ENCODE measurements around the gene STYXL2. TPM values are rescaled to one million over a fixed set of nuclear protein-coding genes. Genes with fewer than 3 reads are reported as not detected.

STYXL2 gene
- total RNA-seq, 1 donor from 2014 or later: 0.07 TPM

GRCh38 chr1:167061073-167061464, 32.8 kb upstream of the STYXL2 start:
- H3K27ac Mint-ChIP-seq (ENCODE audit: unreplicated experiment): no peak overlapping the region
- no peak for DNase-seq (ENCODE audit: low read depth, low spot score)
- H3K4me1 Mint-ChIP-seq: peaks cover 8% of the 10 kb centered on the region
- no peaks in the 10 kb centered on the region for H3K36me3 Mint-ChIP-seq (ENCODE audit: low read depth)
- no peak for TF ChIP-seq CTCF (conservative IDR thresholded peaks at IDR 0.05)
- no peak overlapping the region for H3K4me3 Mint-ChIP-seq
- H3K27me3 Mint-ChIP-seq (ENCODE audit: low read depth): peaks cover 2% of the 10 kb centered on the region
- no peaks in the 10 kb centered on the region for H3K9me3 Mint-ChIP-seq

- no peak for DNase-seq (ENCODE audit: low read depth, low spot score)
- no peak for TF ChIP-seq CTCF (conservative IDR thresholded peaks at IDR 0.05)
- H3K27ac Mint-ChIP-seq (ENCODE audit: unreplicated experiment): peak overlapping the region; percentile 10
- peaks cover 2% of the 10 kb centered on the region for H3K27me3 Mint-ChIP-seq (ENCODE audit: low read depth)
- no peak overlapping the region for H3K4me3 Mint-ChIP-seq
- no peaks in the 10 kb centered on the region for H3K9me3 Mint-ChIP-seq
- peaks cover 5% of the 10 kb centered on the region for H3K4me1 Mint-ChIP-seq
- H3K36me3 Mint-ChIP-seq (ENCODE audit: low read depth): no peaks in the 10 kb centered on the region
Observed at GRCh38 chr1:167064621-167065020, 29.3 kb upstream of the STYXL2 start.

GRCh38 chr1:167065471-167065870, 28.4 kb upstream of the STYXL2 start:
- H3K4me3 Mint-ChIP-seq: no peak overlapping the region
- peaks cover 5% of the 10 kb centered on the region for H3K4me1 Mint-ChIP-seq
- no peak overlapping the region for H3K27ac Mint-ChIP-seq (ENCODE audit: unreplicated experiment)
- H3K27me3 Mint-ChIP-seq (ENCODE audit: low read depth): peaks cover 2% of the 10 kb centered on the region
- no peak for TF ChIP-seq CTCF (conservative IDR thresholded peaks at IDR 0.05)
- DNase-seq (ENCODE audit: low read depth, low spot score): no peak
- H3K36me3 Mint-ChIP-seq (ENCODE audit: low read depth): no peaks in the 10 kb centered on the region
- H3K9me3 Mint-ChIP-seq: no peaks in the 10 kb centered on the region

- Mint-ChIP-seq H3K27me3 (ENCODE audit: low read depth) (peaks cover 2% of the 10 kb centered on the region), H3K4me3 (no peak overlapping the region), H3K9me3 (no peaks in the 10 kb centered on the region), H3K4me1 (peaks cover 5% of the 10 kb centered on the region), H3K36me3 (ENCODE audit: low read depth) (no peaks in the 10 kb centered on the region), H3K27ac (ENCODE audit: unreplicated experiment) (no peak overlapping the region)
- DNase-seq (ENCODE audit: low read depth, low spot score): peak; percentile 95
- TF ChIP-seq CTCF (conservative IDR thresholded peaks at IDR 0.05): peak; percentile 100
Observed at GRCh38 chr1:167066333-167067122, 27.3 kb upstream of the STYXL2 start.

- Mint-ChIP-seq H3K27ac (ENCODE audit: unreplicated experiment) (no peak overlapping the region), H3K4me3 (no peak overlapping the region), H3K9me3 (no peaks in the 10 kb centered on the region), H3K36me3 (ENCODE audit: low read depth) (no peaks in the 10 kb centered on the region), H3K4me1 (peaks cover 5% of the 10 kb centered on the region), H3K27me3 (ENCODE audit: low read depth) (peaks cover 2% of the 10 kb centered on the region)
- no peak for TF ChIP-seq CTCF (conservative IDR thresholded peaks at IDR 0.05)
- no peak for DNase-seq (ENCODE audit: low read depth, low spot score)
Observed at GRCh38 chr1:167067904-167068303, 26.0 kb upstream of the STYXL2 start.
